ENCODE results near the gene SLC5A5.

Gene SLC5A5

GRCh38 chr19:17926044-17926443 lies 54.3 kb downstream of the SLC5A5 start:
- no peak for FAIRE-seq

- FAIRE-seq = no peak
These were observed 57.3 kb downstream of the SLC5A5 start for GRCh38 chr19:17929056-17929455.

- FAIRE-seq = no peak
These were observed 59.9 kb downstream of the SLC5A5 start for GRCh38 chr19:17931532-17932191.

- no peak for FAIRE-seq
These were observed 61.0 kb downstream of the SLC5A5 start, which contains the start of gene CCDC124 for GRCh38 chr19:17932485-17933338. CCDC124 (plus strand) TSS chr19:17933015; CDS start chr19:17936421, 3,406 bp downstream.

GRCh38 chr19:17933414-17934129 lies 61.8 kb downstream of the SLC5A5 start:
- FAIRE-seq = no peak

GRCh38 chr19:17936379-17936778 lies 64.6 kb downstream of the SLC5A5 start:
- FAIRE-seq = no peak

- no peak for FAIRE-seq
These were observed 65.7 kb downstream of the SLC5A5 start for GRCh38 chr19:17937371-17937900.

GRCh38 chr19:17938092-17938845 lies 66.5 kb downstream of the SLC5A5 start:
- no peak for FAIRE-seq

GRCh38 chr19:17942181-17942580 lies 70.4 kb downstream of the SLC5A5 start:
- FAIRE-seq = no peak

- FAIRE-seq = no peak
These were observed 71.0 kb downstream of the SLC5A5 start for GRCh38 chr19:17942582-17943273.

- FAIRE-seq = no peak
These were observed 71.8 kb downstream of the SLC5A5 start for GRCh38 chr19:17943274-17944221.

- no peak for FAIRE-seq
These were observed 72.6 kb downstream of the SLC5A5 start for GRCh38 chr19:17944301-17944700.

Measured in islet of Langerhans (tissue), 1 donor.